ENCODE measurements around the gene LHFPL2.

Gene LHFPL2

GRCh38 chr5:78547731-78548615, 100.6 kb downstream of the LHFPL2 start:
- in situ Hi-C loops (cut with MboI; ENCODE audit: low sequenced_read_pairs) = loop anchor here (25.0 kb wide), 1 partner anchor 339 kb away; no protein-coding TSS in a partner anchor

- in situ Hi-C loops (cut with MboI; ENCODE audit: low sequenced_read_pairs) = loop anchor here (25.0 kb wide), 1 partner anchor 340 kb away; no protein-coding TSS in a partner anchor
Measured at GRCh38 chr5:78547183-78547582, 101.4 kb downstream of the LHFPL2 start.

DNA sequence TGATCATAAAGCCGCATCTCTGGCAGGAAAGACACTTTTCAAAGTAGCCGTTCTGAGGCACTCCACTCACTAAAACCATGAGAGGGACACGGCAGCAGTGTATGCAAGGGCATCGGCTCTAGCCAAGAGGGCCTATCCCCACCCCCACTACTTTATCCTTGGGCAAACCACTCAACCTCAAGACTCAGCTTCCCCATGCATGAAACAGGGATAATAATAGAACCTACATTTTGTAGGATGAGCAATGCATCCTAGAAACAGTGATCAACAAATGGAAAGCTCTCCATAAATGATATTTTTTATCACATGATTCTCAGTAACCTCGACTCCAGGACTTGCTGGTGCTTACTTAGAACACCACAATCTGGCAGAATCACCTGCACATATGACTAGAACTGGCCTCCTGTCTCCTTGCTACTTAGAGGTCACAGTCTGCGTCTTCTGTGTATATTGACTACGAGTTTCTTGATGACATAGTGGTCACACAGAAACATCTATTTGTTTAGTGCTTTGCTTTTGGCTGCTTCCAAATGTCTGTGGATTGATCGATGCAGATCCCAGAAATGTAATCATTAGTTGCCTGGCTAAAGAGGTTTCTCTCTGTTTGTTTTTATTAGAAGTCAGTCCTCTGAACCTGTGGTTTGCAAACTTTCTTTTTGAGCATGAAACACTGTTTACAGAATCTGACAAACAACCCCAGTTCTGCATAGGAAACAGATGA, 102.1 kb downstream of the LHFPL2 start:
- in situ Hi-C loops (cut with MboI; ENCODE audit: low sequenced_read_pairs) = loop anchor here (25.0 kb wide), 1 partner anchor 341 kb away; no protein-coding TSS in a partner anchor

GRCh38 chr5:78545406-78545805, 103.2 kb downstream of the LHFPL2 start:
- in situ Hi-C loops (cut with MboI; ENCODE audit: low sequenced_read_pairs) = loop anchor here (25.0 kb wide), 1 partner anchor 342 kb away; no protein-coding TSS in a partner anchor

DNA sequence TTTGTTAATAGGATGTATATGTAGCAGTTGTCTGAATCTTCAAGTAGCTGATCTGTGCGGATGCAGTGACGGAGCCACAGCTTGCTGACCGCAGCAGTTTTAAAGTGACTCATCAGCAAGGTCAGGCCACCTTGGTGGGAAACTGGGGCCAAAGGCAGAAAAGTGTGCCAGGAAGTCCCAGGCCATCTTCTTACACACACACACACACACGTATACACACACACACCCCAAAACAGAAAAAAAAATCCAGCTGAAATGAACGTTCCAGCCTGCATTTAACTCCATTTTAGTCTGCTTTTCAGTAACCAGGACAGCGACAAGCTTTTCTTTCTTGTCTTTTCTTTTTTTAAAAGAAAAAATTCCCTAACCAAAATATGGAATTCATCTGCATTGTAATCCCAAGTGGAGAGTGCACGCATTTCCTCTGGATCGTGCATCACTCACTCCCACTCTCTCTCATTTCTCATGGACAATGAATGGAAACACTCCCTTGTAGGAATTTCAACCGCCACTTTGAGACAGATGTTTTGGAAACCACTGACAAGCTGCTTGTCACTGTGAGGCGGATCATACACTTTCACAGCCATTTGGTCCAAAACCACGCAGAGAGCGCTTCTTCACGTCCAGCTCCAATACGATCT, 103.9 kb downstream of the LHFPL2 start:
- in situ Hi-C loops (cut with MboI; ENCODE audit: low sequenced_read_pairs) = loop anchor here (25.0 kb wide), 1 partner anchor 343 kb away; no protein-coding TSS in a partner anchor

- in situ Hi-C loops (cut with MboI; ENCODE audit: low sequenced_read_pairs) = loop anchor here (25.0 kb wide), 1 partner anchor 343 kb away; no protein-coding TSS in a partner anchor
Measured at GRCh38 chr5:78543916-78544315, 104.7 kb downstream of the LHFPL2 start.

GRCh38 chr5:78543292-78543691, 105.3 kb downstream of the LHFPL2 start:
- in situ Hi-C loops (cut with MboI; ENCODE audit: low sequenced_read_pairs) = loop anchor here (25.0 kb wide), 1 partner anchor 344 kb away; no protein-coding TSS in a partner anchor

DNA sequence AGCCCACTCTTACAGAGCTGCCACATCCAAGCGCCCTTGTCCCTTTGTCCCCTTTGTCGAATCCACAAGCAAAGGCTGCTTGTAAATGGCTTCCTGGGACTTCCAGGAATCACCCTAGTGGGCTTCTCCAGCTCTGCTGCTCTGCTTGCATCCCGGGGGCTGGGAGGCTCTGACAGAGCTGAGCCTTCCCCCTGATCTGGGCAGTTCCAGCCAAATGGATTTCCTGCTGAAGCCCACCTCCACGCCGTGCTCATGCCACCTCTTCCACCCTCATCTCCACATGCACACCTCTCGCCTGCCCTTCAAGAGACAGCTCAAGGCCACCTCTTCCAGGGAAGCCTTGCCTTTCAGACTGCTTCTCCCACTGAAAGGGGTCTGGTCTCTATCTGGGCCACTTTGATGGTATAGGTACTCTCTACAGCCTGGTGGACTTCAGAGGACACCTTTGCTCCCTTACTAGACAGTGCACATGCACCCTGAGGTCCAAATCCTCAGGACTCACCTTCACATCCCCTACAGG, 106.2 kb downstream of the LHFPL2 start:
- in situ Hi-C loops (cut with MboI; ENCODE audit: low sequenced_read_pairs) = loop anchor here (25.0 kb wide), 1 partner anchor 345 kb away; no protein-coding TSS in a partner anchor

GRCh38 chr5:78541086-78541654, 107.4 kb downstream of the LHFPL2 start:
- in situ Hi-C loops (cut with MboI; ENCODE audit: low sequenced_read_pairs) = loop anchor here (25.0 kb wide), 1 partner anchor 346 kb away; no protein-coding TSS in a partner anchor

GRCh38 chr5:78540335-78541085, 108.1 kb downstream of the LHFPL2 start:
- in situ Hi-C loops (cut with MboI; ENCODE audit: low sequenced_read_pairs) = loop anchor here (25.0 kb wide), 1 partner anchor 347 kb away; no protein-coding TSS in a partner anchor

DNA sequence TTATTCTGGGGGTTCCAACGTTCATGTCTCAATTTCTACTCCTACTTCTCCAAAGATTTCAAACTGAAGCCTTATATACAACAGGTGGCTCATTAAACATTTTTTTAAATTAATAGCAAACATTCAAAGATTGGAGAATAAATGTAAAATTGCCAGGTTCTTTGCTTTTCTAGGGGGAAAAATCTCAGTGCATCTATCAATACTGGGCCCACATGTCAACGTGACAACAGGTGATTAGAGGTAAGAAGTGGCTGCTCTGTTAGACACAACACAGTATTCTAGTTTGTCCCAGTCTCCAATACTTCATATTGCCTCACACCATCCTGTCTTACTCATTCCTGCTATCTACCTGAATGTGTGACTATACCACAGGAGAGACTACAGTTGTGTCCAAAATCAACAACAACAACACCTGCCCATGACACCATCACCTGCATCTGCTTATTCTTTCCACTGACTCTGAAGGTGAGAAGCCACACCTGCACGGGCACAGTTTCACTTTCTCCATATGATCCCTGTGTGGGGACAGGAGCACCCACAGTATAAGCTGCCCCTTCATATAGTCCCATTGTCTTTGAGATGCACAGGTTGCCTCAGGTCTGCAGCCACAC, 110.2 kb downstream of the LHFPL2 start:
- in situ Hi-C loops (cut with MboI; ENCODE audit: low sequenced_read_pairs) = loop anchor here (25.0 kb wide), 1 partner anchor 349 kb away; no protein-coding TSS in a partner anchor

GRCh38 chr5:78537821-78538220, 110.8 kb downstream of the LHFPL2 start:
- in situ Hi-C loops (cut with MboI; ENCODE audit: low sequenced_read_pairs) = loop anchor here (25.0 kb wide), 1 partner anchor 349 kb away; no protein-coding TSS in a partner anchor

- in situ Hi-C loops (cut with MboI; ENCODE audit: low sequenced_read_pairs) = loop anchor here (25.0 kb wide), 1 partner anchor 350 kb away; no protein-coding TSS in a partner anchor
Measured at GRCh38 chr5:78537411-78537810, 111.2 kb downstream of the LHFPL2 start.

DNA sequence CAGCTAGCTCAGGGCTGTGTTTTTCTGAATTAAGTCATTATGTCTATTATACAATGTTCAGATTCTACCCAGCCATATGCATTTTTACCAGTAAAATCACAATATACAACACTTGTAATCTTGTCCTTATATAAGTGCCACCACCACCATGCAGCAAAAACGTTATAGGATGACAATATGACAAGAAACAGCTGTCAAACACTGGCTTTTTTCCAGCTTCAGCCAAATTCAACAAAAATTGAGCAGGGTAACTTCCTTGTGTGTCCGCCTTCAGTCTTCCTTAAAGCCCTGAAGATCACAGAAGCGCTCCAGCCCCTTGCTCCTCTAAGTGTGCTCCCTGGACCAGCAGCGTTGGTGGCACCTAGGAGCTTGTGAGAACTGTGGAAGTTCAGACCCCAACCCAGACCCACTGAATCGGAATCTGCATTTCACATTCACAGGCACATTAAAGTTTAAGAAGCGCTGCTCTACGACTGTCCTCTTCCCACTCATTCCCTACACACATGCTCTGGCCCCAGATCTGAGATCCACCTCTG, 111.8 kb downstream of the LHFPL2 start:
- in situ Hi-C loops (cut with MboI; ENCODE audit: low sequenced_read_pairs) = loop anchor here (25.0 kb wide), 1 partner anchor 351 kb away; no protein-coding TSS in a partner anchor

GRCh38 chr5:78534905-78535200, 113.7 kb downstream of the LHFPL2 start:
- in situ Hi-C loops (cut with MboI; ENCODE audit: low sequenced_read_pairs) = loop anchor here (25.0 kb wide), 1 partner anchor 352 kb away; no protein-coding TSS in a partner anchor

DNA sequence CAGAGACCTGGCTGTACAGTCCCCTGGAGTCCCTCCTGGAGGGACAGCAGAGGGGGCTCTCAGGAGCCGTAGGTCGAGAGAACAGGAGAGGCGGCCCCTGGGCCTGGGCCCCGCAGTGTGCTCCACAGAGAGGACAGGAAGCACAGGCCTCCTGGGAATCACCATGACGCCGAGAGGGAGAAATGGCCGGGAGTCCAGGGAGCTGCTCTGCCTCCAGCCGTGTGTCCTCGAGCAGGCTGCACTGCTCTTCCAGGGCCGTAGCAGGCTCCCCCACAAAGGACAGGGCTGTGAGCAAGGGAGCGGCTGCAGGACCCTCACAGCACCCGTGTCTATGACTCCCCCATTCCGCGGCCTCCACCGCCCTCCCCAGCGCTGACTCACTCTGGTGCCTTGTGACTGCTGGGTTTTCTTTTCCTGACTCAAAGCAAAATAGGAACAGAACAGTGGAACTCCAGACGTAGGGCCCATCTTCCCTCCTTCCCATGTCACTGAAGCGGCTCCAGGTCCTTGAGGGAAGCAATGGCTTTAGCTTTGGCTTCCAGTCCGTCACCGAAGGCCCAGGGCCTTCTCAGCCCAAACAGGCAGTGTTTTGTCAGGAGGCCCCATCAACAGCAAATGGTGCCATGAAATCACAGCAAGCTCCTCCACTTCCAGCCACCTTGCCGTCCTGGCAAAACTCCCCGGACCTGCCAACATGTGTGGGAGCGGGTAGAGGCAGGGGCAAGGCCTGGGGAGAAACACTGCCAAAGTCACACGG, 114.2 kb downstream of the LHFPL2 start:
- in situ Hi-C loops (cut with MboI; ENCODE audit: low sequenced_read_pairs) = loop anchor here (25.0 kb wide), 1 partner anchor 353 kb away; no protein-coding TSS in a partner anchor

DNA sequence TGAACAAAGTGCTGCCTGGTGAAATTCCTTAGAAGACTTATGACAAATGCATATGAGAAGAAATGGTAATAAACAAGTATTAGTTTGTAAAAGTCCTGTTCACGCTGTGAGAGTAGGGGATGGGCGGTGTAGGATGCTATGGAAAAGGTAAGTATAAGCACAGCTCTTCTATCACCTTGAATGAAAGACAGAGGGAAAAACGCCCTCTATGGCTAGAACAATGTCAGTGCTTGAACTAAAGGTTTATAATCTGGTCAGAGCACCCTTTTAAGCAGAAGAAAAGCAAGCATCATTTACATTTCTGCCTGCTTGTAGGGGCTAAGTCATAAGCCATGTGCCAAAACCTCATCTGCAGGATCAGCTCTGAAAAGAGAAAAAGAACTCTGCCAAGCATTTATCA, 115.2 kb downstream of the LHFPL2 start:
- in situ Hi-C loops (cut with MboI; ENCODE audit: low sequenced_read_pairs) = loop anchor here (25.0 kb wide), 1 partner anchor 354 kb away; no protein-coding TSS in a partner anchor
